IPS-11a (cell line): ENCODE measurements around the gene PGK1.
"Not testable (repeated sequence)": the region's sequence is repeated elsewhere in the genome, so short reads cannot be mapped to it uniquely, and the experiment has no call there.

ENCODE experiments used
- H3K4me3 ChIP-seq: one replicate; pipeline ENCODE4 v1.5.1; 2013; ENCODE audit warnings: low read depth, low read length, control low read depth

The PGK1 gene

DNA sequence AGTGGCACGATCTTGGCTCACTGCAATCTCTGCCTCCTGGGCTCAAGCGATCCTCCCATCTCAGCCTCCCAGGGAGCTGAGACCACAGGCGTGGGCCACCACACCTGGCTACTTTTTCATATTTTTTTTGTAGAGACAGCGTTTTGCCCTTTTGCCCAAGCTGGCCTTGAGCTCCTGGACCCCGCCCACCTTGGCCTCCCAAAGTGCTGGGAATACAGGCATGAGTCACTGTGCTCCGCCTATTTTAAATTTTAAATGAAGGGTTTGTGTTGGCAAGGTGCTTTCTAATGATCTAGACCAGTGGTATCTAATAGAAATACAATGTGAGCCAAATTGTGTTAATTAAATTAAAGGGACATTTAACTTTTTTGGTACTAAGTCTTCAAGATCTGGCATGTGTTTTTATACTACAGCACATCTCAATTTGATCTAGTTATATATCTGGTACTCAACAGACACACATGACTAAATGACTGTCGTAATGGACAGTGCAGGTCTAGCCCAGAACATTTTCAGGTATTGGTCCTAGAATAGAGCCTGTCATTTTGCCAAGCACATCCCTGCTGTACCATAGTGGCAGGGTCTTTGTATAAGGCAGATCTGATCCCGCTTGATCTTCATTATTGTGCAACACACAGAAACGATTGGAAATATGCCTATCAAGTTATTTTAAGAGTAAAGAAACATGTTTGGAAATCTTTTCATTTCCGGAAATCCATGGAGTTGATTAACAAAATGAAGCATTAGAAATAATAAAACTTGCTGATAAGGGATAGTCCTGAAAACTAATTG, 7.3 kb downstream of the PGK1 start:
- H3K4me3 ChIP-seq: no peak overlapping the region

DNA sequence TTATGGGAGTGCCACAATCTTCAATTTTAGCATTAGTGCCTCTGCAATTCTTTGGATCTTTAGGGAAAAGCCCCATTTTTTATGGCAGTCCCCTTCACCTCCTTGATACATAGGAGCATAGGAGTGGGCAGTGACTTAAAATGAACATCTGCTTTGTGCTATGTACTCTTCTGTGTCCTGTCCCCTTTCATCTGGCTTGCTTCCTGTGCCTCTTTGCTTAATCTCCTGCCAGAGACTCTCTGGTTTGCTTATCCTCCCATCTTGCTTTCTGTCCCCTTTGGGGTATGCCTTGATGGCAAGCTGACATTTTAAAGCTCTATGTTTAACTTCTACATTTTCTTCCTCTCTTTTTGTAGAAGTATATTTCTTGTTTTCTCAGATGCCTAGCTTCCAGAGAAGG, 12.3 kb downstream of the PGK1 start:
- H3K4me3 ChIP-seq: no peak overlapping the region

DNA sequence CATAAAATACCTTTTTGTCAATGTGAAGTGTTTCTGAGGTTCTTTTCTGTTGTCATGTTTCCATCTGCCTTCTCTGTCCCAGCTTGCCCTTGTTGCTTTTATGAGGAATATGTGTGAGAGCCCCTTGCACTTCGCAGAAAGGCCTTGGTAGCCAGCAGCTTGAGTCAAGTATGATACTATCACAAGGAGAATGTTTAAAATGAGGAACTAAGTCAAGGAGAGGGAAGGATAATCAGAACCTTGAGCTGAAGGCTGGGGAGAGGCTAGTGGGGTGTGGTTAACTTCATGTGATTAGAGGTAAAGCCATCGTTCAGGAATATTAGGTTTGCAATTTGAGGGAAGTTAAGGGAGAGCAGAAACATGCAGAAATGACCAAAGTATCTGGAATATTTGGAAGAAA, 12.7 kb downstream of the PGK1 start:
- H3K4me3 ChIP-seq: no peak overlapping the region

DNA sequence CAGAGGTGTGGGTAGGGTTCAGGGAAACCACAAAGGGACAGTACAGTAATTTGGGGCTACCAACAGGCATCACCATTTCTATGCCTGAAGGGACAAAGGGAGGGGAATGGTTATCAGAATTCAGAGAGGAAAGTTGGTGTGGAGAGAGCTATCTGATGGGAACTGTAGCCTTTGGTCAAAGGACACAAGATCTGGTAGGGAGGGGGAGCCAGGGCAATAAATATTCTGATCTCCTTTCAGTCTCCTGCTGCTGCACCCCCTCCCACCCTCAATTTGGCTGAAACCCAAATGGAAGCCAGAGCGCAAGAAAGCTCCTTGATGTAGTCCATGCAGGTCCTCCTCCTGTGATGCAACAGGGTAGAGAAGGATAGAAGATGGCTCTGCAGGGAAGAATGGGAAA, 14.6 kb downstream of the PGK1 start:
- no peak overlapping the region for H3K4me3 ChIP-seq

DNA sequence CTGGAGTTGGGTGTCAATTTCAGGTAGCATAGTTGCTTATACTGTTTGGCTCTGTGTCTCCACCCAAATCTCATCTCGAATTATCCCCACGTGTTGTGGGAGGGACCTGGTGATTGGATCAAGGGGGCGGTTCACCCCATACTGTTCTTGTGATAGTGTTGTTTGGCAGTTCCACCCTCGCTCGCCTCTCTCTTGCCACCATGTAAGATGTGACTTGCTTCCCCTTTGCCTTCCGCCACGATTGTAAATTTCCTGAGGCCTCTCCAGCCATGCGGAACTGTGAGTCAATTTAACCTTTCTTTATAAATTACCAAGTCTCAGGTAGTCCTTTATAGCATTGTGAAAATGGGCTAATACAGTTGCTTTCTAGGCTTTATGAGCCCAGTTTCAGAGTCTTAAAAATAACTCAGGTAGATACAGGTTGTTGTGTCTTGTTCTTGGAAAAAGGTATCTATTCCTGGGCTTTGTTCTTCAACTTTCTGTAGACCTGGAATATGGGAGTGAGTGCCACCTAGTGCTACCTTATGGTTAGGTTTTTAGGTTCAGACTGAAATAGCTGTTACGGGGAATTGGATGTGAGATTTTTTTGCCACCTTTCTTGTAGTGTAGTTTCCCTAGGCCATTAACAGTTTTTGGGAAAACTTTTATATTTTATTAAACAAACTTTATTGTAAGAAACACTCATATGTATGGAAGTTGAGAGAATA, 15.6 kb downstream of the PGK1 start:
- no peak overlapping the region for H3K4me3 ChIP-seq

DNA sequence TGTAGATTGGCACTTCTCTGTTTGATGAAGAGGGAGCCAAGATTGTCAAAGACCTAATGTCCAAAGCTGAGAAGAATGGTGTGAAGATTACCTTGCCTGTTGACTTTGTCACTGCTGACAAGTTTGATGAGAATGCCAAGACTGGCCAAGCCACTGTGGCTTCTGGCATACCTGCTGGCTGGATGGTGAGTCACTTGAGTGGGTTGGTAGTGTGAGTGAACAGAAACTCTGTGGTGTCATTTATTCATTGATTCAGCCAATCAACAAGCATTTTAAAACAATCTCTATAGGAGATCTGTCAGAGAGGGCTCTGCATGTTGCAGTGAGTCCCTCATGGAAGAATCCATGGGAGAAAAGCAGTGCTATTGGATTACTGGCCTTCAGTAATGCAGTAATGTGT, 19.1 kb downstream of the PGK1 start:
- H3K4me3 ChIP-seq: no peak overlapping the region

DNA sequence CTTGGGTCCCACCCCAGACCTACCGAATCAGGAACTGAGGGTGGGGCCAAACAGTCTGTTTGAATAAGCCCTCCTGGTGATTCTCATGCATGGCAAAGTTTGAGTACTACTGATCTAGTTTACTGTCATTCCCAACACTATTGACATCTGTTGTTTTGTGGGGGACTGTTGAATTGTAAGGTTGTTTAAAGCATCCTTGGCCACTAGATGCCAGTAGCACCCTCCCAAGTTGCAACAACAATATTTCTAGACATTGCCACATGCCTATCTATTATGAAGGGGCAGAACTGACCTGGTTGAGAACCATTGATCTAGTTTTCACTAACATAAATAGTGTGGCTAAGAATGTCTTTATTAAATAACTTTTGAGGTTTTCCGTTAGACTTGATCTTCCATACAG, 20.3 kb downstream of the PGK1 start:
- H3K4me3 ChIP-seq: no peak overlapping the region

DNA sequence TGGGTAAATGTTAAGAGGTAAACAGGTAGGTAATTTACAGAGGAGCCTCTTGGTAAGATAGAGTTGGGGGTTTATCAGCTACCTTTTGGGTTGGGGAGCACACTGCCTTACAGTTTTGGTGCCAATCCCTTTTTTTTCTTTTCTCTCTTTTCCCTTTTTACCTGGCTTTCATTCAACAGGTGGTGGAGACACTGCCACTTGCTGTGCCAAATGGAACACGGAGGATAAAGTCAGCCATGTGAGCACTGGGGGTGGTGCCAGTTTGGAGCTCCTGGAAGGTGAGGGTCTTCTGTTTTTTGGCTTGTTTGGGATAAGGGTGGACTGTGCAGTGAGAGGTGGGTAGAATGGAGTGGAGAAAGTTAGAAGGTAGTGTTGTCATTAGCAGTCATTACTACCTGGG, 21.1 kb downstream of the PGK1 start:
- no peak overlapping the region for H3K4me3 ChIP-seq

DNA sequence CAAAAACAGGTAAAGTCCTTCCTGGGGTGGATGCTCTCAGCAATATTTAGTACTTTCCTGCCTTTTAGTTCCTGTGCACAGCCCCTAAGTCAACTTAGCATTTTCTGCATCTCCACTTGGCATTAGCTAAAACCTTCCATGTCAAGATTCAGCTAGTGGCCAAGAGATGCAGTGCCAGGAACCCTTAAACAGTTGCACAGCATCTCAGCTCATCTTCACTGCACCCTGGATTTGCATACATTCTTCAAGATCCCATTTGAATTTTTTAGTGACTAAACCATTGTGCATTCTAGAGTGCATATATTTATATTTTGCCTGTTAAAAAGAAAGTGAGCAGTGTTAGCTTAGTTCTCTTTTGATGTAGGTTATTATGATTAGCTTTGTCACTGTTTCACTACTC, 21.7 kb downstream of the PGK1 start:
- H3K4me3 ChIP-seq: not testable (repeated sequence)

DNA sequence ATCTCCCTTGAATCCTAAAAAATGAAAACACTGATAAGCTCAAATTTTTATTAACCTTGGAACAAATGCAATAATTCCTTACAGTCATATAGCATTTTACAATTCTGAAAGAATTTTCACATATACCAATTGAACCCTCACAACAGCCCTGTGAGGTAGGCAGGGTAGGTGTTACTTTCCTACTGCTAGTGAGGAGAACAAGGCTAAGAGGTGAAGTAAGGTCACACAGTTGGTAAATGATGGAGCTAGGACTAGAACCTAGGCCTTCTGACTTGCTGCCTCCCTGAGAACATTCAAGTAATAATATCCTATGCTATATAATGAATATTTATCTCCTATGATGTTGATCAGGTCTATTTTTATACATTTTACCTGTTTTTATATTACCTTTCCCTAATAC, 25.7 kb downstream of the PGK1 start:
- H3K4me3 ChIP-seq: no peak overlapping the region

DNA sequence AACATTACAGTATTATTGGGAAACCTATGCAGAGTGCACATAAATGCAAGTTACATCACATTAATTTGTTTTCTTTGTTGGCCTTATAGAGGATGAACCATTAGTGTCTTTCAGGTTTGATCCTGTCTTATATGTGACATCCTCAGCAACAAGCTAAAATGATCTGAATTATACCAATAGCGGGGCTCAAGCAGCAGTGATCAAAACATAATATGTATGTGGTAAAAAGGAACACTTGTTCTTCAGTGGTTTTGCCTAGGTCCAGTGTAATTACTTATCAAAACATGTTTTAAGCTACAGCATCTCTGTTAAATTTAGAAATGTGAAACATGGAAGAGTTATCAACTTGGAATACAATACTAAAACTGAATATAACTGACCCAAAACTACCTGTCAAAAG, 26.3 kb downstream of the PGK1 start:
- no peak overlapping the region for H3K4me3 ChIP-seq

DNA sequence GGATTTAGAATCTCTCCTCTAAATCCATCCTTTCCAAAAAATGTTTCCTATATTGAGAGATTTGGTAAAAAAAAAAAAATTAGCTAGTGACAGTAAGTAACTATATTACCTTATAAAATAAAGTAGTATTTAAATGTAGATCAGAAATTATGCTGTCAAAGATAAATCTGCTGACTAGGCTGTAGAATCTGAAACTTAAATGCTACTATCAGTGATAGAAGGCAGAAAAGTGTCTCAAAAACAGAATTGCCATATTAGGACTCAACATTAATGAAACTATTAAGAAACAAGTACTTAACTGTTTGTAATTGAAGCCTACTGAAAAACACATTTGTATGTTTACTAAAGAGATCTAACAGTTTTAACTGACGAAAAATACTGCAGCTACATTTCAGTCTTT, 27.1 kb downstream of the PGK1 start:
- no peak overlapping the region for H3K4me3 ChIP-seq

DNA sequence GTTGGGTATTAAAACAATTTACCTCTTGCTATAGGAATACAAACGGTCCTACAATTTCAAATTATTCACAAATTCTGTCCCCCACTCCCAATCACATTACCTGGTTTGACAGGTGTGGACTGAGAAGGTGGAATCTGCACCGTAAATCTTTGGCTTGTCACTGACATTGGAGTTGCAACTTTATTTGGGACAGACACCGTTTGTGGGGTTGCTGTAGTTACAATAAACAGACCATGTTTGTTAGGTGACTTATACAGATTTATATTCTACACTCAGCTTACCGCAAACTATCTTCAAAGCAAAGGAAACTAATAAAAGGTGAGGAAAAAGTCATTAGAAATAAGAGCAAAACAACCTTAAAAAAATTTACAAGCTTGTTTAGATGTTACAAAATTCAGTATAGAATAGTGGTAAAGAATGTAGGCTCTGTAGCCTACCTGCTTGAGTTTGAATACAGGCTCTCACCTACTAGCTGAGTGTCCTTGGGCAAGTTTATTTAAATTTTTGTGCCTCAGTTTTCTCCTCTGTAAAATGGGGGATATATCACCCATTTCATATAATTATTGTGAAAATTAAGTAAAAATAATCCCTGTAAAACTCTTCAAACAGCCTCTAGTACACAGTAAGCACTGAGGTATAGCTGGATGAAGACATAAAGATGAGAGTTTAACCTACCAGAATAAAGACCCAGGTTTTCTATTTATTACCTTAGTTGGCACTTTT, 29.4 kb downstream of the PGK1 start:
- H3K4me3 ChIP-seq: no peak overlapping the region

DNA sequence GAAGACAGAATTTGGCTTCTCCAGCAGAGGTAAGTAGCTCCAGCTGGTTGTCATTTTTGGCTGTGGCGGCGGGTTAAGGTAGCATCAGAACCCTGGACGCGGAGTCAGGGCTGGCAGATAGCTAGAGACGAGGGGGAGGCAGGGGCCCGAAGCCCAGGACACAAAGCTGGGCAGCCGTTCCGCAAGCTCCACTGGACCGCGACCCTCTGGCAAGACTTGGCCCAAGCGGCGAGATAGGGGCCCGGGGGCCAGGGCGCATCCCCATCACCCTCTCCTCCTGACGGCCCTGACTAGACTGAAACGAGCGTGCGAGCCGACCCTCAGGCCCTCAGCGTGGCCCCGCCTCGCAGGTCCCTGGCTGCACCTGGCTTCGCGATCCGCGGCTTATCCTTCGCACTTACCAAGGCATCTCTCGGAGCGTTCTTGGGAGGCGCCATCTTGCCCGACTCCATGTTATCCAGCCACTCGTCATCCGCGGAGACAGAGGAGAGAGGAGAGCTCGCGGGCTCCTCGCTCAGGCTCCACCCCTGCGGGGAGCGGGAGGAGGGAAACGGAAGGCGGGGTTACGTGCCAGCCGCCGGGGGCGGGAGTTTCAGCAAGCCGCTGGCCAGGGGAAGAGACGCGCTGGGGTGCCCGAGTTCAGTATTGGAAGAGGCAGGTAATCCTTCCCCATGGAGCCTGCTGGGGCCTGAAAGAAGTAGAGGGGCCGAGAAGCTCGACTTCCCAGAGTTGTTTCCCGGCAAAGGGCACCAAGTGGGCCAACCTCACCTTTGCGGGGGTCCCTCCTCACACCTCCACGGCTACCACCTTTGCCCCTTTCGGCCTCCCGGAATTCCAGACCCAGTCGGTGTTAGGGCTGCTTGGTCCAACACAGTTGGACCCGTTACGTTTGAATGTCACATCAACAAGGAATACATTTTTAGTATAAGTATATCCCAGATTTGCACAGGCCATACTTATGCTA, 35.4 kb downstream of the PGK1 start, which contains the start of gene TAF9B:
Gene TAF9B, minus strand, starts transcription at position 491 of the 964 bp plus-strand sequence. Its CDS starts 39 bp downstream, at position 452.
- H3K4me3 ChIP-seq: peak within 1 kb of the TSS; percentile 68

DNA sequence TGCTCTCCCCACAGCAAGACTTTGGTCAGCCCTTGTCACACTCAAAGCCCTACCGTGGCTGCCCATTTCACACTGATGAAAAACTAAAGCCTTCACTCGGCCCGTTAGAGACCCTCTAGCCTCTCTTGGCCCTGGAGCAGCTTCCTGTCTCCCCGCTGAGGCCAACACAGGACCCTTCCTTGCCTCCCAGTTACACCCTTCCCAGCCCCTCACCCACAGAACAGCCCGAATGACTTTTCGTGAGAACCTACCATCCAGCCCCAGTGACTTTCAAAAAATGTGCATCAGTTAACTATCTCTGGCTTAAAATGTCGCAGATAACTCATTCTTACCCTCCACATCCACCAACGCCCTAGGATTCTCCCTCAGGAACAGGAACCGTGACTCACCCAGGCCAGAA, 36.2 kb downstream of the PGK1 start:
- no peak overlapping the region for H3K4me3 ChIP-seq

DNA sequence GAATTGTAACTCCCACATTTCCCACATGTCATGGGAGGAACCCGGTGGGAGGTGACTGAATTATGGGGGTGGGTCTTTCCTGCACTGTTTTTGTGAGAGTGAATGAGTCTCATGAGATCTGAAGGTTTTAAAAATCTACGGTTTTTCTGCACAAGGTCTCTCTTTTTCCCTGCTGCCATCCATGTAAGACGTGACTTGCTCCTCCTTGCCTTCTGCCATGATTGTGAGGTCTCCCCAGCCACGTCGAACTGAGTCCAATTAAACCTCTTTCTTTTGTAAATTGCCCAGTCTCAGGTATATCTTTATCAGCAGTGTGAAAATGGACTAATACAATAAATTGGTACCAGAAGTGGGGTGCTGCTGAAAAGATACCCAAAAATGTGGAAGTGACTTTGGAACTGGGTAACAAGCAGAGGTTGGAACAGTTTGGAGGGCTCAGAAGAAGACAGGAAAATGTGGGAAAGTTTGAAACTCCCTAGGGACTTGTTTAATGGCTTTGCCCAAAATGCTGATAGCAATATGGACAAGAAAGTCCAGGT, 43.0 kb downstream of the PGK1 start:
- H3K4me3 ChIP-seq: not testable (repeated sequence)

DNA sequence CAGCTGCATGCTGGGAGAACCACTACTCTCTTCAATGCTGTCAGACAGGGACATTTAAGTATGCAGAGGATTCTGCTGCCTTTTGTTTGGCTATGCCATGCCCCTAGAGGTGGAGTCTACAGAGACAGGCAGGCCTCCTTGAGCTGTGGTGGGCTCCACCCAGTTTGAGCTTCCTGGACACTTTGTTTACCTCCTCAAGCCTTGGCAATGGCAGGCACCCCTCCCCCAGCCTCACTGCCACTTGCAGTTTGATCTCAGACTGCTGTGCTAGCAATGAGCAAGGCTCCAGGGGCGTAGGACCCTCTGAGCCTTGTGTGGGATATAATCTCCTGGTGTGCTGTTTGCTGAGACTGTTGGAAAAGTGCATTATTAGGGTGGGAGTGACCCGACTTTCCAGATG, 53.3 kb downstream of the PGK1 start:
- not testable (repeated sequence) for H3K4me3 ChIP-seq

DNA sequence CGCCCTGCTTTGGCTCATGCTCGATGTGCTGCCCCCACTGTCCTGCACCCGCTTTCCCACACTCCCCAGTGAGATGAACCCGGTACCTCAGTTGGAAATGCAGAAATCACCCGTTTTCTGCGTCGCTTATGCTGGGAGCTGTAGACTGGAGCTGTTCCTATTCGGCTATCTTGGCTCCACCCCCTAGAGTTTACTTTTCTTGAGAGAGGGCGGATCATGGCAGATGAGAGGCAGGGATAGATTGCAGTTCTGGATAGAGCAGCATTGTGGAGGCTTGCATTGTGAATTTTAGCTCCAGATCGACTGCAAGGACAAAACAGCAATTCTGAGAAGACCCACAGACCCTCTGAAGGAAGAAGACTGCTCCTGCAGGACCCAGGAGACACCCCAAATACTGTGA, 53.8 kb downstream of the PGK1 start:
- H3K4me3 ChIP-seq: not testable (repeated sequence)

DNA sequence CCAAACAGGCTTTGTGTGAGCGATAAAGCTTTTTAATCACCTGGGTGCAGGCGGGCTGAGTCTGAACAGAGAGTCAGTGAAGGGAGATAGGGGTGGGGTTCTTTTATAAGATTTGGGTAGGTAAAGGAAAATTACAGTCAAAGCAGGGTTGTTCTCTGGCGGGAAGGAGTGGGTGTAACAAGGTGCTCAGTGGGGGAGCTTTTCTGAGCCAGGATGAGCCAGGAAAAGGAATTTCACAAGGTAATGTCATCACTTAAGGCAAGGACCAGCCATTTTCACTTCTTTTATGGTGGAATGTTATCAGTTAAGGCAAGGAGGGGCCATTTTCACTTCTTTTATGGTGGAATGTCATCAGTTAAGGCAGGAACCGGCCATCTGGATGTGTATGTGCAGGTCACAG, 56.7 kb downstream of the PGK1 start:
- H3K4me3 ChIP-seq: not testable (repeated sequence)

DNA sequence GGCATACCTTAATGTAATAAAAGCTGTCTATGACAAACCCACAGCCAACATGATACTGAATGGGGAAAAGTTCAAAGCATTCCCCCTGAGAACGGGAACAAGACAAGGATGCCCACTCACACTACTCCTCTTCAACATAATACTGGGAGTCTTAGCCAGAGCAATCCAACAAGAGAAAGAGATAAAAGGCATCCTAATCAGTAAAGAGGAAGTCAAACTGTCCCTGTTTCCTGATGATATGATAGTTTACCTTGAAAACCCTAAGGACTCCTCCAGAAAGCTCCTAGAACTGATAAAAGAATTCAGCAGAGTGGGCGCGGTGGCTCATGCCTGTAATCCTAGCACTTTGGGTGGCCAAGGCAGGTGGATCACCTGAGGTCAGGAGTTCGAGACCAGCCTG, 59.1 kb downstream of the PGK1 start:
- not testable (repeated sequence) for H3K4me3 ChIP-seq
